ENCODE measurements around the gene QARS1.
A peak's percentile ranks its signal among the peaks of the same experiment; 100 is the strongest.

Gene QARS1

GRCh38 chr3:49135499-49135898 is 30.9 kb upstream of the QARS1 start:
- H3K36me3 ChIP-seq (ENCODE audit: control insufficient read depth, insufficient read depth, low read length), result no peaks in the 10 kb centered on the region
- H3K79me1 ChIP-seq (ENCODE audit: low read length), result peaks cover 3% of the 10 kb centered on the region
- no peak overlapping the region for H2BK5ac ChIP-seq (ENCODE audit: low read length)
- no peak overlapping the region for H3K9ac ChIP-seq (ENCODE audit: low read length)
- no peak overlapping the region for H2BK15ac ChIP-seq (replicated peaks; ENCODE audit: low read depth)
- H3K27me3 ChIP-seq (ENCODE audit: insufficient read depth, low read length, poor library complexity), result no peaks in the 10 kb centered on the region
- no peak overlapping the region for H3K4me2 ChIP-seq (ENCODE audit: low read length)
- H3K56ac ChIP-seq (ENCODE audit: low read length), result no peak overlapping the region
- H2AK5ac ChIP-seq (ENCODE audit: low read length), result no peak overlapping the region
- H3K18ac ChIP-seq (ENCODE audit: low read length), result no peak overlapping the region
- H4K8ac ChIP-seq (ENCODE audit: low read depth, low read length), result no peak overlapping the region
- no peak overlapping the region for H3K4ac ChIP-seq (ENCODE audit: low read depth, low read length)
- no peak overlapping the region for H3K4me3 ChIP-seq (ENCODE audit: low read length)
- H3K79me2 ChIP-seq (ENCODE audit: control insufficient read depth, insufficient read depth, low read length), result no peaks in the 10 kb centered on the region
- H3K23ac ChIP-seq (ENCODE audit: low read length), result no peak overlapping the region
- H3K27ac ChIP-seq (ENCODE audit: low read depth, low read length), result no peak overlapping the region
- no peak overlapping the region for H4K5ac ChIP-seq (ENCODE audit: low read length)
- no peak for DNase-seq
- WGBS (ENCODE audit: extremely low coverage, insufficient coverage, low lambda C conversion rate), result no CpG with 5 or more reads among the region's 4 CpGs
- H2BK120ac ChIP-seq (ENCODE audit: low read depth, low read length), result no peak overlapping the region
- H3K4me1 ChIP-seq (ENCODE audit: control insufficient read depth, low read depth, low read length), result peaks cover 6% of the 10 kb centered on the region

- no peaks in the 10 kb centered on the region for H3K79me2 ChIP-seq (ENCODE audit: control insufficient read depth, insufficient read depth, low read length)
- no peak overlapping the region for H2AK5ac ChIP-seq (ENCODE audit: low read length)
- no peak overlapping the region for H2BK120ac ChIP-seq (ENCODE audit: low read depth, low read length)
- no peak overlapping the region for H3K9ac ChIP-seq (ENCODE audit: low read length)
- no CpG with 5 or more reads among the region's 3 CpGs for whole genome bisulfite sequencing (ENCODE audit: extremely low coverage, insufficient coverage, low lambda C conversion rate)
- peak overlapping the region; percentile 6 for H3K56ac ChIP-seq (ENCODE audit: low read length)
- H2BK5ac ChIP-seq (ENCODE audit: low read length), result no peak overlapping the region
- H3K4me1 ChIP-seq (ENCODE audit: control insufficient read depth, low read depth, low read length), result peaks cover 6% of the 10 kb centered on the region
- H3K27ac ChIP-seq (ENCODE audit: low read depth, low read length), result no peak overlapping the region
- no peaks in the 10 kb centered on the region for H3K27me3 ChIP-seq (ENCODE audit: insufficient read depth, low read length, poor library complexity)
- H3K4me2 ChIP-seq (ENCODE audit: low read length), result no peak overlapping the region
- H3K36me3 ChIP-seq (ENCODE audit: control insufficient read depth, insufficient read depth, low read length), result no peaks in the 10 kb centered on the region
- H4K5ac ChIP-seq (ENCODE audit: low read length), result no peak overlapping the region
- DNase-seq, result peak; percentile 37
- no peak overlapping the region for H3K18ac ChIP-seq (ENCODE audit: low read length)
- H4K8ac ChIP-seq (ENCODE audit: low read depth, low read length), result no peak overlapping the region
- H3K4ac ChIP-seq (ENCODE audit: low read depth, low read length), result no peak overlapping the region
- peaks cover 3% of the 10 kb centered on the region for H3K79me1 ChIP-seq (ENCODE audit: low read length)
- no peak overlapping the region for H3K4me3 ChIP-seq (ENCODE audit: low read length)
- H2BK15ac ChIP-seq (replicated peaks; ENCODE audit: low read depth), result no peak overlapping the region
- no peak overlapping the region for H3K23ac ChIP-seq (ENCODE audit: low read length)
Observed at GRCh38 chr3:49134471-49135265, 30.1 kb upstream of the QARS1 start.

GRCh38 chr3:49133226-49133951 is 28.8 kb upstream of the QARS1 start:
- Histone ChIP-seq H3K9ac (ENCODE audit: low read length) (peak overlapping the region; percentile 88), H4K5ac (ENCODE audit: low read length) (no peak overlapping the region), H3K23ac (ENCODE audit: low read length) (no peak overlapping the region), H3K4me1 (ENCODE audit: control insufficient read depth, low read depth, low read length) (peaks cover 6% of the 10 kb centered on the region), H2AK5ac (ENCODE audit: low read length) (no peak overlapping the region), H3K4ac (ENCODE audit: low read depth, low read length) (peak overlapping the region; percentile 92), H3K27me3 (ENCODE audit: insufficient read depth, low read length, poor library complexity) (no peaks in the 10 kb centered on the region), H2BK120ac (ENCODE audit: low read depth, low read length) (peak overlapping the region; percentile 8), H2BK15ac (replicated peaks; ENCODE audit: low read depth) (no peak overlapping the region), H3K4me2 (ENCODE audit: low read length) (peak overlapping the region; percentile 97), H2BK5ac (ENCODE audit: low read length) (peak overlapping the region; percentile 89), H4K8ac (ENCODE audit: low read depth, low read length) (no peak overlapping the region), H3K79me2 (ENCODE audit: control insufficient read depth, insufficient read depth, low read length) (no peaks in the 10 kb centered on the region), H3K18ac (ENCODE audit: low read length) (peak overlapping the region; percentile 69), H3K27ac (ENCODE audit: low read depth, low read length) (peak overlapping the region; percentile 58), H3K36me3 (ENCODE audit: control insufficient read depth, insufficient read depth, low read length) (no peaks in the 10 kb centered on the region), H3K4me3 (ENCODE audit: low read length) (peak overlapping the region; percentile 72), H3K79me1 (ENCODE audit: low read length) (peaks cover 3% of the 10 kb centered on the region), H3K56ac (ENCODE audit: low read length) (peak overlapping the region; percentile 98)
- DNase-seq, result peak; percentile 92
- no CpG with 5 or more reads among the region's 30 CpGs for WGBS (ENCODE audit: extremely low coverage, insufficient coverage, low lambda C conversion rate)

GRCh38 chr3:49132437-49133225 is 28.1 kb upstream of the QARS1 start, which contains the start of gene LAMB2:
LAMB2 (minus strand) TSS chr3:49133050; CDS start chr3:49132867, 183 bp downstream.
- Histone ChIP-seq H2AK5ac (ENCODE audit: low read length) (no peak within 1 kb of the TSS), H3K4me2 (ENCODE audit: low read length) (peak within 1 kb of the TSS; percentile 97), H2BK15ac (replicated peaks; ENCODE audit: low read depth) (no peak within 1 kb of the TSS), H3K27me3 (ENCODE audit: insufficient read depth, low read length, poor library complexity) (no peaks in the 10 kb centered on the region), H2BK120ac (ENCODE audit: low read depth, low read length) (peak within 1 kb of the TSS; percentile 8), H3K79me2 (ENCODE audit: control insufficient read depth, insufficient read depth, low read length) (no peaks in the 10 kb centered on the region), H3K27ac (ENCODE audit: low read depth, low read length) (peak within 1 kb of the TSS; percentile 65), H3K4me3 (ENCODE audit: low read length) (peak within 1 kb of the TSS; percentile 88), H4K5ac (ENCODE audit: low read length) (no peak within 1 kb of the TSS), H3K56ac (ENCODE audit: low read length) (peak within 1 kb of the TSS; percentile 98), H3K23ac (ENCODE audit: low read length) (peak within 1 kb of the TSS; percentile 39), H4K8ac (ENCODE audit: low read depth, low read length) (no peak within 1 kb of the TSS), H3K79me1 (ENCODE audit: low read length) (peaks cover 3% of the 10 kb centered on the region), H3K18ac (ENCODE audit: low read length) (peak within 1 kb of the TSS; percentile 69), H2BK5ac (ENCODE audit: low read length) (peak within 1 kb of the TSS; percentile 89), H3K4ac (ENCODE audit: low read depth, low read length) (peak within 1 kb of the TSS; percentile 92), H3K36me3 (ENCODE audit: control insufficient read depth, insufficient read depth, low read length) (no peaks in the 10 kb centered on the region), H3K4me1 (ENCODE audit: control insufficient read depth, low read depth, low read length) (peaks cover 6% of the 10 kb centered on the region), H3K9ac (ENCODE audit: low read length) (peak within 1 kb of the TSS; percentile 88)
- peak; percentile 97 for DNase-seq
- WGBS (ENCODE audit: extremely low coverage, insufficient coverage, low lambda C conversion rate), result no CpG with 5 or more reads among the region's 28 CpGs

- peak overlapping the region; percentile 96 for H3K56ac ChIP-seq (ENCODE audit: low read length)
- no peak overlapping the region for H2BK15ac ChIP-seq (replicated peaks; ENCODE audit: low read depth)
- WGBS (ENCODE audit: extremely low coverage, insufficient coverage, low lambda C conversion rate), result no CpG with 5 or more reads among the region's 9 CpGs
- no peaks in the 10 kb centered on the region for H3K79me2 ChIP-seq (ENCODE audit: control insufficient read depth, insufficient read depth, low read length)
- no peaks in the 10 kb centered on the region for H3K36me3 ChIP-seq (ENCODE audit: control insufficient read depth, insufficient read depth, low read length)
- H4K8ac ChIP-seq (ENCODE audit: low read depth, low read length), result no peak overlapping the region
- H3K4ac ChIP-seq (ENCODE audit: low read depth, low read length), result no peak overlapping the region
- peaks cover 3% of the 10 kb centered on the region for H3K79me1 ChIP-seq (ENCODE audit: low read length)
- H3K4me2 ChIP-seq (ENCODE audit: low read length), result peak overlapping the region; percentile 94
- H2BK5ac ChIP-seq (ENCODE audit: low read length), result peak overlapping the region; percentile 86
- H3K23ac ChIP-seq (ENCODE audit: low read length), result peak overlapping the region; percentile 39
- peaks cover 6% of the 10 kb centered on the region for H3K4me1 ChIP-seq (ENCODE audit: control insufficient read depth, low read depth, low read length)
- peak overlapping the region; percentile 88 for H3K4me3 ChIP-seq (ENCODE audit: low read length)
- H2BK120ac ChIP-seq (ENCODE audit: low read depth, low read length), result no peak overlapping the region
- H3K9ac ChIP-seq (ENCODE audit: low read length), result peak overlapping the region; percentile 88
- H2AK5ac ChIP-seq (ENCODE audit: low read length), result no peak overlapping the region
- H3K27me3 ChIP-seq (ENCODE audit: insufficient read depth, low read length, poor library complexity), result no peaks in the 10 kb centered on the region
- no peak for DNase-seq
- no peak overlapping the region for H3K18ac ChIP-seq (ENCODE audit: low read length)
- no peak overlapping the region for H4K5ac ChIP-seq (ENCODE audit: low read length)
- peak overlapping the region; percentile 65 for H3K27ac ChIP-seq (ENCODE audit: low read depth, low read length)
Observed at GRCh38 chr3:49132073-49132436, 27.5 kb upstream of the QARS1 start.

All from mesendoderm (in vitro differentiated cells).